Heart left ventricle (tissue), 13 donors: ENCODE data around the gene ERH.

Experiments
- POLR2A ChIP-seq, 2 donors: fragments of 450-650 bp; IDR thresholded peaks; one replicate each; pipeline ENCODE4 v1.6.1; 2017; ENCODE audit warnings: antibody characterized with exemption in 2 of 2, mild to moderate bottlenecking in 2 of 2, moderate library complexity in 2 of 2
- TF ChIP-seq, protein P1 (sequence below), 12 donors: fragments of 200-600 bp; sonication (generic) in 4 of 12; IDR thresholded peaks; one replicate each; pipeline versions ENCODE4 v1.5.0 to v1.8.0; 2018 to 2022; ENCODE audit warnings: antibody characterized with exemption in 12 of 12, mild to moderate bottlenecking in 5 of 12
- donor health status: ischemic (EF 13 %, LVEDD 7.1; RV severe dilation, severe dysfunction).
- donor health status: DM: no; HTN: yes; CAD: no.
- donor health status: DM: no; HTN: no; CAD: no.
- donor health status: ischemic (EF 25% LVEDD 6.9; RV normal size, moderate dysfunction).
- donor health status: ischemic (EF 25% LVEDD 5.7; RV mildly dilated, moderate dysfunction).
- donor health status: ischemic (EF 35%, LVEDD 5.7; RV mildly dilated, moderate dysfunction).
- donor health status: nonischemic (EF 11% LVEDD 7.7; RV severe dilation, severe dysfunction).
- donor health status: DM: yes; HTN: yes; CAD: no.
- donor health status: PGD.
- donor health status: ischemic (EF 29% LVEDD 5.4; RV normal size, mild dysfunction).
- donor health status: nonischemic (EF 23%, LVEDD 6.1; RV moderate dilation, normal function).

DNA sequence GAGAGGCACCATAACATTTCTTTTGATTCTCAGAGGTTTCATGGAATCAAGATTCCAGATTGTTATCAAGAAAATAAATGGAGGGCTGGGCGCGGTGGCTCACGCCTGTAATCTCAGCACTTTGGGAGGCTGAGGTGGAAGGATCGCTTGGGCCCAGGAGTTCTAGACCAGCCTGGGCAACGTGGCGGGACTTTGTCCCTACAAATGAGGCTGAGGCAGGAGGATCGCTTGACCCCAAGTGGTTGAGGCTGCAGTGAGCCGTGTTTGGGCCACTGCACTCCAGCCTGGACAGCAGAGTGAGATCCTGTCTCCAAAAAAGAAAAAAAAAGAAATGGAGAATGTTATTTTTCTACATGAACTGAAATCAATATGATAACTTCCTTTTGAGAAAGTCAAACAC lies 1.7 kb upstream of the ERH start:
- TF ChIP-seq POLR2A (IDR thresholded peaks at IDR 0.05) = no peak
- TF ChIP-seq, protein P1, sequence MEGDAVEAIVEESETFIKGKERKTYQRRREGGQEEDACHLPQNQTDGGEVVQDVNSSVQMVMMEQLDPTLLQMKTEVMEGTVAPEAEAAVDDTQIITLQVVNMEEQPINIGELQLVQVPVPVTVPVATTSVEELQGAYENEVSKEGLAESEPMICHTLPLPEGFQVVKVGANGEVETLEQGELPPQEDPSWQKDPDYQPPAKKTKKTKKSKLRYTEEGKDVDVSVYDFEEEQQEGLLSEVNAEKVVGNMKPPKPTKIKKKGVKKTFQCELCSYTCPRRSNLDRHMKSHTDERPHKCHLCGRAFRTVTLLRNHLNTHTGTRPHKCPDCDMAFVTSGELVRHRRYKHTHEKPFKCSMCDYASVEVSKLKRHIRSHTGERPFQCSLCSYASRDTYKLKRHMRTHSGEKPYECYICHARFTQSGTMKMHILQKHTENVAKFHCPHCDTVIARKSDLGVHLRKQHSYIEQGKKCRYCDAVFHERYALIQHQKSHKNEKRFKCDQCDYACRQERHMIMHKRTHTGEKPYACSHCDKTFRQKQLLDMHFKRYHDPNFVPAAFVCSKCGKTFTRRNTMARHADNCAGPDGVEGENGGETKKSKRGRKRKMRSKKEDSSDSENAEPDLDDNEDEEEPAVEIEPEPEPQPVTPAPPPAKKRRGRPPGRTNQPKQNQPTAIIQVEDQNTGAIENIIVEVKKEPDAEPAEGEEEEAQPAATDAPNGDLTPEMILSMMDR (IDR thresholded peaks at IDR 0.05) = no peak
